Epithelial cell of proximal tubule (primary cell): ENCODE measurements around the gene ST14. TPM values are rescaled to one million over a fixed set of nuclear protein-coding genes. Genes with fewer than 3 reads are reported as not detected.
A peak's percentile ranks its signal among the peaks of the same experiment; 100 is the strongest.
"Not testable (repeated sequence)": the region's sequence is repeated elsewhere in the genome, so short reads cannot be mapped to it uniquely, and the experiment has no call there.

Source experiments
- DNase-seq: peaks from one replicate; pipeline ENCODE4 v3.0.0-alpha.2; 2011; ENCODE audit warnings: low read depth
- H3K4me3 ChIP-seq: 2 replicates; pipeline ENCODE4 v1.5.1; 2011; ENCODE audit warnings: low read depth, mild to moderate bottlenecking, low read length
- total RNA-seq: library from RNA; depleted of rRNA; stranded (reverse); fragments of >200 nt; gene quantifications from 2 replicates; pipeline ENCODE4 v1.2.3, GENCODE V29; 2015
- TF ChIP-seq, protein P1 (sequence below): conservative IDR thresholded peaks from 2 replicates; pipeline ENCODE4 v1.5.1; 2012; ENCODE audit warnings: low read depth, mild to moderate bottlenecking, low read length

The ST14 gene
- total RNA-seq, 1 donor from 2014 or later = 75.5 TPM

DNA sequence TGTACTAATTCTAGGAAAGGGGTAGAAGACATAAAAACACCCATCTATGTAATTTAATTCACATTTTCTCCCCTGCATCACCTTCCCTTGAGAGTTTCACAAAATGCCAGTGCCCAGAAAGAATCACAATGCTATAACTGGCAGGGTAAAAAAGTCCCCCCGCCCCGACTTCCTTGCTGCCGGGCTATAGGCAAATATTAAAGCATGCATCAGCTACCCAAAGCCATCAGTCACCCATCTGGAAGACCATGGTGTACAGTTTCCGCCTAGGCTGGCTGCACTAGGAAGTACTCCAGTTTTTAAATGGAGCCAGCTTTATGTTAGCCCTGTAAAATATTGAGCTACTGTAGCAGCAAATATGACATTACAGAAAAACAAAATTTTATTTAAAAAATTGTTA is 67.8 kb downstream of the ST14 start:
- DNase-seq = no peak
- no peak overlapping the region for H3K4me3 ChIP-seq
- TF ChIP-seq, protein P1, sequence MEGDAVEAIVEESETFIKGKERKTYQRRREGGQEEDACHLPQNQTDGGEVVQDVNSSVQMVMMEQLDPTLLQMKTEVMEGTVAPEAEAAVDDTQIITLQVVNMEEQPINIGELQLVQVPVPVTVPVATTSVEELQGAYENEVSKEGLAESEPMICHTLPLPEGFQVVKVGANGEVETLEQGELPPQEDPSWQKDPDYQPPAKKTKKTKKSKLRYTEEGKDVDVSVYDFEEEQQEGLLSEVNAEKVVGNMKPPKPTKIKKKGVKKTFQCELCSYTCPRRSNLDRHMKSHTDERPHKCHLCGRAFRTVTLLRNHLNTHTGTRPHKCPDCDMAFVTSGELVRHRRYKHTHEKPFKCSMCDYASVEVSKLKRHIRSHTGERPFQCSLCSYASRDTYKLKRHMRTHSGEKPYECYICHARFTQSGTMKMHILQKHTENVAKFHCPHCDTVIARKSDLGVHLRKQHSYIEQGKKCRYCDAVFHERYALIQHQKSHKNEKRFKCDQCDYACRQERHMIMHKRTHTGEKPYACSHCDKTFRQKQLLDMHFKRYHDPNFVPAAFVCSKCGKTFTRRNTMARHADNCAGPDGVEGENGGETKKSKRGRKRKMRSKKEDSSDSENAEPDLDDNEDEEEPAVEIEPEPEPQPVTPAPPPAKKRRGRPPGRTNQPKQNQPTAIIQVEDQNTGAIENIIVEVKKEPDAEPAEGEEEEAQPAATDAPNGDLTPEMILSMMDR = no peak

GRCh38 chr11:130233486-130233885 is 73.9 kb downstream of the ST14 start:
- H3K4me3 ChIP-seq, DNase-seq: not testable (repeated sequence)

- DNase-seq, H3K4me3 ChIP-seq: not testable (repeated sequence)
Observed at GRCh38 chr11:130233888-130234287, 74.3 kb downstream of the ST14 start.

DNA sequence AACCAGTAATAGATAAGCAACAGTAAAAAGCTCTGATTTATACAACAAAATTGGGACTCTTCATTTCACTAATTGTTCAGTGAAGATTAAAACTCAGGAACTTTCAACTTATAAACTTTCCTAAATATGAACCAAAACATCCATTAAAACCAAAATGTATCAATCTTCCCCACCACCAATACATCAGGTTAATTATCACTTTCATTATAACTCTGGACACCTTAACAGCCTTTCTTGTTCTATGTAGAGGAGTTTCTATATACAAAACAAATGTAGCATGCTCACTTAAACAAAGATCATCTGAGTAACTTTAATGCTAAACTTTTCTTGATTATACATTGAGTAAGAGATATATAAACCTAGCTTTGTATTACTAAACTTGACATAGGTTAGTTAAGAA is 74.7 kb downstream of the ST14 start:
- TF ChIP-seq, protein P1 = no peak
- H3K4me3 ChIP-seq = no peak overlapping the region
- DNase-seq = no peak

- H3K4me3 ChIP-seq = no peak overlapping the region
- DNase-seq = no peak
- TF ChIP-seq, protein P1 = no peak
Observed at GRCh38 chr11:130237282-130238006, 77.9 kb downstream of the ST14 start.

DNA sequence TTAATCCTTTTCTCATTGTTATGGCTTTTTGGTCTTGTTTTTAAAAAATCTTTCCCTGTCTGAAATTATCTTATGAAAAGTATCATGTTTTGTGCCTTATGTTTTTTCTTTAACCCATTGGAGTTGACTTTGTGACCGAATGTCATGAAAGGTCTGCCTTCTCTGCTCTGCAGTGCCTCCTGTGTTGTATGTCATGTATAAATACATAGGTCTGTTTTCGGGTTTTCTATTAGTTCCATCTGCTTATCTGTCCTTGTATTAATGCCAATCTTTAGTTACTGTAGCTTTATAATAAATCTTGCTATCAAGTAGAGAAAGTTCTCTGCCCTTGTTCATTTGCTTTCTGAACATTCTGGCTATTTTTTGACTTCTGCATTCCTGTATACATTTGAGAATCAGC is 82.1 kb downstream of the ST14 start:
- no peak for DNase-seq
- TF ChIP-seq, protein P1 = peak; percentile 14
- H3K4me3 ChIP-seq = no peak overlapping the region

DNA sequence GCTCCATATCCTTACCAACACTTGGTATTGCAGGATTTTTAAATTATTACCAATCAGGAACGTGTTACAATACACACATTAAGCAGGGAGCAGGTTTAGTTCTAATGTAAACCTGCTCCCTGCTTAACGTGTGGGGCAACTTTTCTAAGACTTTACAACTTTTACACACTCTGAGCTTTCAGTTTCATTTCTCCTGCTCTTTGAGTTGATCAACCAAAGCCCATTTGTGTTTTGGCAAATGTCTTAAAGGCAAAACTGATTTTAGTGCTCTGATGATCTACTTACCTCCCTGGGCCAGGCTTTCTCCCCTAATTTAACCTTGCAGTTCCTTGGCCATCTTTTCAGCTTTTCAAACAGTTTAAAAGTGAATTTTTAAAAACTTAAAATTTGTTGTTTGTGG is 84.2 kb downstream of the ST14 start:
- no peak for DNase-seq
- TF ChIP-seq, protein P1 = no peak
- H3K4me3 ChIP-seq = no peak overlapping the region

DNA sequence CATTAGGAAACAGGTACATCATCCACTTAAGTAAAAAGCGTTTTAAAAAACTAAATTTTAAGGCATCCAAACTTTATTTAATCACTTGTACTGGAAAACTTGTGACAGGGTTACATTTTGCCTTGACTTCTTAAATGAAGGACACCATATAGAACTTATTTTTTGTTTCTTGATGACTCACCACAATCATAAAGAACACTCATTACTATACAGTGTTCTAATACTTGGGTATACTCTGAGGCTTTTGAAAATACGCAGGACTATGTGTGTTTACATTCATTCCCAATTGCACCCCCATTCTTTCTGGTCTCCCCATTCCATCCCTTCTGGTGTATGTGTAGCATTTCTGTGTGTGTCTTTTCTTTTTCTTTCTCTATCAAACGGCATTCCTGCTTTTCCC is 85.3 kb downstream of the ST14 start:
- no peak overlapping the region for H3K4me3 ChIP-seq
- TF ChIP-seq, protein P1 = no peak
- no peak for DNase-seq

DNA sequence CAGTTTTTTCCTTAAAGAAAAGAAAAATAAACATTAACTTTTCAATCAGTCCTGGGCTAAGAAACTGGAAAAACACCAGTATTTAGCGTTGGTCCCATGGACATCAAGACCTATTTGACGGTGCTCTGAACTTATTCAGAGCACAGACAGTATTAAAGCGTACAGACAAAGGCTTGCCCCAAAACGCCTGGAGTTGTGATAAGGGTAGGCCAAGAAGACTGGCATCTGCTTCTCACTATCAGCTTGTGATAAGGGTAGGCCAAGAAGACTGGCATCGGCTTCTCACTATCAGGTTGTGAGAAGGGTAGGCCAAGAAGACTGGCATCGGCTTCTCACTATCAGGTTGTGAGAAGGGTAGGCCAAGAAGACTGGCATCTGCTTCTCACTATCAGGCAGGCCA is 85.8 kb downstream of the ST14 start:
- not testable (repeated sequence) for H3K4me3 ChIP-seq, DNase-seq
